Embryonic facial prominence (tissue), 1 donor: Measurements from ENCODE around the gene BLMH.

Experiments used
- DNase-seq: peaks from one replicate; pipeline ENCODE4 v3.0.0-alpha.2; 2016; ENCODE audit errors: extremely low spot score

Gene BLMH

DNA sequence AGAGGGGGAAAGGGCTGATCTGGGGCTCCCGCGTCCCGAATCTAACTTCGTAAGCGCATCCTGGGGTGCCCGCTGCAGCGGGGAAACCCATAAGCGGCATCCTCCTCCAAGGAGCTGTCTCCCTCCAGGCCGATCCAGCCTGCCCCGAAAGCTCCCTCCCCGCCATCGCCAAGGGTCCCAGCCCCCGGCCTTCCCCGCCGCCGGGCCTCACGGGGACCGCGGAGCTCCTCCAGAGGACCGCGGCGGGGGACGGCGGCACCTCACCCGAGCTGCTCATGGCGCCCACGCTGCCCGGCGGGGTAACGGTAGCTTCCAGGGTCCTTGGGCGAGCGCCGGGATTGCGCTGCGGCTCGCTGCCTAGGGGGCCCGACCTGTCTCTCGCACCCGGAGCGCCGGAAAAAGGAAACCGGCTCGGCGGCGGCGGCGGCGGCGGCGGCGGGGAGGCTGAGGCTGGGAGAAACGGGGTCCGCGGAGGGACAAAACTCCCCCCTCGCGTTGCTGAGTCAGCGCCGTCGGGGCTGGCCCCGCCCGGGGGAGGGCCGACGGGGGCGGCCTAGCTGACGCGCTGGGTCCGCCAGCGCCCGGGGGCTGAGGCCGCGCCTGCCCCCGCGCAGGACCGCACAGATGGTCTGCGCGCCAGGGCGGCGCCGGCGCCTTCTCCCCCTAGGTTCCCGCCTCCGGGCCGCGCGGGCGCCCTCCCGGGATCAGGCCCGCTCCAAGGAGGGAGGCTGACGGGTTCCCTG is at the start of gene BLMH:
BLMH (minus strand) TSS at position 402 of the 743 bp plus-strand sequence; CDS start at position 277, 125 bp downstream.
- no peak for DNase-seq

DNA sequence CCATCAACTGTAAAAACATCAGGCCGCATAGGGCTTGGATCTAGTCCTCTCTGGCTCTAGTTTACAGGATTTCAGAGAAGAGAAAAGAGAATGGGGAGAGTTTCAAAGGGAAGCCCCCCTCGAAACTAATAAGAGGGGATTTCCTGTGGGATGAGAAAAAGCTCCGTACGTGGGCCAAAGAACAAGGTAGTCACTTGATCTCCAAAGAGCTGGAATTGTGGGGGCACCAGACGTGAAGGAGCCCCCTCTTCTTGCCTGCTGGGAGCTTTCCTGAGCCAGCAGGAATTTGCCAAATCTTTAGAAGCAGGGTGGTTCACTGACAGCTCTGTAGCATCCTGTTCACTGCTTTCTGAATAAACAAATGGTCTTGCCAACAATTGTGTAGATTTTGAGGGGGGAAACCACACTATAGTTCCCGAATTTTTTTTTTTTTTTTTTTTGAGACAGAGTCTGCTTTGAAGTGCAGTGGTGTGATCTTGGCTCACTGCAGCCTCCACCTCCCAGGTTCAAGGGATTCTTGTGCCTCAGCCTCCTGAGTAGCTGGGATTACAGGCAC is 49.1 kb upstream of the BLMH start:
- no peak for DNase-seq

DNA sequence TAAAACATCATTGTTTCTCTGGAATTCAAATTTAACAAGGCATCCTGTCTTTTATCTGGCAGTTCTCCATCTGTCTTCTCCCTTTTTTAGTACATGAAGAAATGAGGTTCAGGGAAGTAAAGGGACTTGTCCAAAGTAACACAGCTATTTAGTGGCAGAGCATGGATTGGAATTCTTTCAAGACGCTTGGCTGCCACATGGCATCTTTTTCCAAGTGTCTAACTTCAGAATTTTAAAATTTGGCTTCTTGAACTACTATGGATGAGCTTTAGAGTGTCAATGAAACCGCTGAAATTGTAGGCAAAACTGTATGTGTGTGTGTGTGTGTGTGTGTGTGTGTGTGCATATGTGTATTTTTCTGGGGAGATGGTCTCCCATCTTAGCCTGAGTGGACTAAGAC is 47.3 kb upstream of the BLMH start:
- DNase-seq: no peak

DNA sequence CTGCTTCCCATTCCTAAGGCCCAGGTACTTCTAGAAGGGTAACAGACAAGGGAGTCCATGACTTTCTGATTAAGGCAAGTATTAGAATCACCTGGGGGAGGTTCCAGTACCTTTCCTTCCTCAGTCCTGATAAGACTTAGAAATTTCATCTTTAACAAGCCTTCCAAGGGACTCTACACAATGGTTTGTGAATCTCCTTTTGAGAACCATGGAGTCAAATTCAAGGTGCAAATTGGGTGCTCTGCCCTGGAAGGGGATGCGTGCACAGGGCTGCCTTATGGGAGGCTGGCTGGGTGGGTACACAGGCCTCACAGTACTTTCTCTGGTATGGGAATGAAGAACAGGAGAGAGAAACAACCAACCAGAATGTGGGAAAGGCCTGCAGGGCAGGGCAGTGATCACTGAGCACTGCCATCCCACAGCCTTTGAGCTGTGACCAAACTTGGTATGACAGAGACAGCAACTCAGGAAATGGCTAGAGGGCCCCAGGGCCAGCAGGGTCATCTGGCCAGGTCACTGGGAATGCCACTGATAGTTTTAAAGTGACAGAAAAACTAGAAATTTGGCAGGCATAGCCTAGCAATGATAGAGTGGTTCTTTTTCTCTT is 45.8 kb upstream of the BLMH start:
- DNase-seq: no peak

- no peak for DNase-seq
Measured at GRCh38 chr17:30336369-30337171, 44.8 kb upstream of the BLMH start.

DNA sequence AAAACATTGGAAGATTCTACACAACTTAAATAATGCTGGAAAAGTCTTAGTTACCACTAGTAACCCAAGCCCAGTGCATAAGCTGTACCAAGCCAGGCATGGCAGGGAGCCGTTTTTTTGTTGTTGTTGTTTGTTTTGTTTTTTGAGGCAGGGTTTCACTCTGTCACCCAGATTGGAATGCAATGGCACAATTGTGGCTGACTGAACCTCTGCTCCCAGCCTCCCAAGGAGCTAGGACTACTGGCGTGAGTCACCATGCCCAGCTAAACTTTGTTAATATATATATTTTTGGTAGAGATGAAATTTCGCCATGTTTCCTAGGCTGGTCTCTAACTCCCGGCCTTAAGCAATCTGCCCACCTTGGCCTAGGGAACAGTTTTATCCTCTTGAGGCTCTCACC is 42.7 kb upstream of the BLMH start:
- no peak for DNase-seq

- DNase-seq: no peak
Measured at GRCh38 chr17:30333503-30334360, 42.0 kb upstream of the BLMH start, which contains the start of gene TMIGD1. TMIGD1 (minus strand) TSS chr17:30334057; CDS start chr17:30332133, 1,924 bp downstream.

GRCh38 chr17:30332057-30332542 is 40.4 kb upstream of the BLMH start:
- DNase-seq: no peak

- DNase-seq: no peak
Measured at GRCh38 chr17:30326809-30327208, 35.1 kb upstream of the BLMH start.

- no peak for DNase-seq
Measured at GRCh38 chr17:30324723-30325122, 33.0 kb upstream of the BLMH start.

GRCh38 chr17:30323895-30324319 is 32.2 kb upstream of the BLMH start:
- no peak for DNase-seq

GRCh38 chr17:30323262-30323894 is 31.6 kb upstream of the BLMH start:
- DNase-seq: no peak

DNA sequence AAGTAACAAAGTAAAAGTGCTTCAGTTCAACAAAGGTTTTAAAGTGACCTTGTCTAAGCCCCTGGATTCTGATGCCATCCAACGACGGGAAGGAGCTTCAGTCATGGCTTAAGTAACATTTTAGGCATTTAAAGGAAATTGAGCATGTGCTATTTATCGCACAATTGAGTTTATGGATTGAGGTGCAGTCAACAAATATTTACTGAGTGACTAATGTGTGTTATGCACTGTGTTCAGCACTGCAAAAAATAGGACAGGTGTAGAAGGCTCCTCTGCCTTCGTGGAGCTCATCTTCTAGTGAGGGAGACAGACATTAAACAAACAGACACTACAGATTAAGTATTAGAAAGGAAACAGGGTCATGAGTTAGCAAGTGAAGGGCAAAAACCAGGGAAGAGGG is 29.6 kb upstream of the BLMH start:
- no peak for DNase-seq

DNA sequence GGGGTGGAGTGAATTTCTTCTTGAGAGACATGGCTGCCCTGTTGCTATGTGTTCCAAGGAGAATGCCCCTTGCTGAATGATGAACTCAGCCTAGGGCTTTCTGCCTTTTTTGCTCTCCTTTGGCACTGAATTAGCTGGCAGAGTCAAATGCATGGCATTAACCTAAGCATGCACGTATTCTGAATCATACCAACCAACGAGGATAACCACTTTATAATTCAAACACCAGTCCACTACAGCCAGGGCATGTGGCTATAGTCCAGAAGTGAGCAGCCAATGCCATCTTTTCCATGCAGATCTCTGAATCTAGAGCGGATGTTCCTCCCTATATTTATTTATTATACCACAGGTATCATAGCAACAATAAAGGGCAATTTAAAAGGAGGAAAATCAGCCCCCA is 26.4 kb upstream of the BLMH start:
- no peak for DNase-seq

DNA sequence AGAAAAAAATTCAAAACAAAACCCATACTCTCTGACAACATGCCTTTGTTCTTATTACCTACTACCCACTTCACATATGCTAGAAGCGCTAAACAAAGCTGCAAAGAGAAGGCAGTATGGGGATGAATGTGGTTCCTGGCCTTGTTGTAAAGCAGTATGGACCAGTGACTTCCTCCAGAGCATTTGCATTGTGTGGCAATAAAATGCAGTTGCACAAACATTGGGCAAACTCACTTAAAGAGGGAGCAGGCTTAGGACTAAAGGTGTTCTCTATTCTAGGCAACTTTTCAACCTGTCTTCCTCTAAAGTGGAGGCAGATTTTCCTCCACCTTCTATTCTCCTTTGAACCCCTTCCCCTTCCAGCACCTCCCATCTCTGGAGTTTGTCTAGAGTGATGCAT is 25.0 kb upstream of the BLMH start:
- DNase-seq: no peak

DNA sequence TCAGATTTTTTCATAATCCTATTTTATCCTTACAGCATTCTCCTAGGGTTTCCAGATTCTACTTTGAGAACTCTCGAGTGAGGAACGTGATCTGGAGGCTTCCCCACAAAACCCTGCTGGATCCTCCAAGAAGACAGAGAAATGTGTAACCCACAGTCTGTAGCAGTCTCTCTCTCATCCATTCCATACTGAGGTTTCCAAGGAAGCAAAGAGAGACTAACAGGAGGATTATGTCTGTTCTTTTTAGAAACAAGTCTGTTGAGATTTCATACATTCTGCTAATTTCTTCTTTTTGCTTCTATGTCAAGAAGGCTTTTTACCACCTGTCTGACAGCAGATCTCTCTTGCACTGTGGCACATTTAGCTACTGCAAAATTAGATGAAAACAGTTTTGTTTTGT is 23.4 kb upstream of the BLMH start:
- DNase-seq: no peak

DNA sequence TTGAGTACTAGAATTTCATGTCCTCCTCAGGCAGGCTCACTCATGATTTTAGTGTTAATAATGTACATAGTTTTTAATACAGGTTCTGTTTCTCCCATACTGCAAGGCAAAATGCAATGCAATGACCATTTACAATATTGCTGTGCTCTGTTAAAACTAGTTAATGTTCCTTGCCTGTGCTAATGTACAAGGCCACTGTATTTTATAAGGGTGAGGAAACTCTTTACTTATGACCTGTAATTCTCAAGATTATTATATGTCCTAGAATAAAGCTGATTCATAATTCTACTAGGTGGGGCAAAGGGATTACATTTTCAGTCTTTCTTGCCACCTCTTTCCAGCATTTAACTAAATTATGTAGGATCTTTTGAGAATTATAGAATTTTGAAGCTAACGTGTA is 22.7 kb upstream of the BLMH start:
- no peak for DNase-seq

- DNase-seq: no peak
Measured at GRCh38 chr17:30312226-30312625, 20.5 kb upstream of the BLMH start.

DNA sequence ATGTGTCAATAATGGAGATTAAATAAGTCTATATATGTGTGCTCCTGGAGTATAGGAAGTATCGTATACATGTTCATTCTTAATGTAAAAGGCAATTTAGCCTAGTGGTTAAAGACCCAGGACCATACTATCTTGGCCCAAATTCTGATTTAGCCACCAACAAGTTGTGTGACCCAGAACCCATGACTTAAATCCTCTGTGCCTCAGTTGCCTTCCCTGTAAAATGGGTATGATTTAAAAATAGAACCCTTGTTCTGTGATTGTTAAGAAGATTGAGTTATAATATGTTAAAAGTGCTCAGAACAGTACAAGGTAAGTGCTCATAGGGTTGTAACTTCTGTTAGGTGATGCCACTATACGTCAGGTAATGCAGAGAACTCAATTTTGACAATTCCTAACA is 18.8 kb upstream of the BLMH start:
- DNase-seq: no peak

DNA sequence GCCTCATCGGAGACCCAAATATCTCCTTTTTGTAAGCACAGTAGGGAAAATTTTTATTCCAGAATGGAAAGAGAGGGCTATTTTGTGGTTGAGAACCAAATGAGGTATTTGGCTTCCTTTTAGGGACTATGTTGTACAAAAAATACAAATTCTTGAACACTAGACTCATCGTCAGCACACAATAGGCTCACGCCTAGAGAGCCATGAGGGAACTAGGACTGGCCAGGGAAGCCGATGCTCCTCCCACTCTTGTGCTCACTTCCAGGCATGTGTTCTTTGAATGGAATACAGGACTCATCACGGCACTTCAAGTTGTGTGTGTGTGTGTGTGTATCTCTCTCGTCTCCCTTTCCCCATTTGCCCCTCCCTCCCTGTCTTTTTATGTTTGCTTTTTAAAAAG is 17.8 kb upstream of the BLMH start:
- no peak for DNase-seq

GRCh38 chr17:30308406-30308805 is 16.7 kb upstream of the BLMH start:
- no peak for DNase-seq
